ENCODE measurements around the gene CTLA4.

DNA sequence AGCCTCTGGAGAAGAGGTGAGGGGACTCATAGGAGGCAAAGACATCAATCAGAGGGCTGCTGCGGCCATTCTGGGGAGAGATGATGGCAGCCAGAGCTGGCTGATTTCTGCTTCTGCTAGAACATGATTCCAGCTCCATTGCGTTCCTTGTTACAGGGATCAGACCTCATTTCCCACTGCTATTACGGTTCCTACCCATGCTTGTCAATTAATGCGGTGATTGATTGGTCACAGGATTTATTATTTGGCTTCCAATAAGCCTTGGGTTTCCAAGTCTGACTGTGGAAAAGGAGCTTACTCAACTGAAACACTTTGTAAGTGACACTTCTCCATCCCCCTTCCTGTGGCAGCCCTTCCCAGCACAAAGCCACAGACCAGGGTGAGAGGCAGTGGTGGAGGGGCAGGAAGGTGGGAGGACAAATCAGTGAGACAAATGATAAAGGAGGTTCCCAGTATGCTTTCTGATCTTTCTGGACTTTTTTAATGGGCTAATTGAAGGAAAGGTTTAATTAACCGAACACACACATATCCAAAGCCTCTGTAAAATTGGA lies 26.8 kb upstream of the CTLA4 start:
- no peak for TF ChIP-seq ZNF384 (IDR thresholded peaks at IDR 0.05)
- TF ChIP-seq, protein P1, sequence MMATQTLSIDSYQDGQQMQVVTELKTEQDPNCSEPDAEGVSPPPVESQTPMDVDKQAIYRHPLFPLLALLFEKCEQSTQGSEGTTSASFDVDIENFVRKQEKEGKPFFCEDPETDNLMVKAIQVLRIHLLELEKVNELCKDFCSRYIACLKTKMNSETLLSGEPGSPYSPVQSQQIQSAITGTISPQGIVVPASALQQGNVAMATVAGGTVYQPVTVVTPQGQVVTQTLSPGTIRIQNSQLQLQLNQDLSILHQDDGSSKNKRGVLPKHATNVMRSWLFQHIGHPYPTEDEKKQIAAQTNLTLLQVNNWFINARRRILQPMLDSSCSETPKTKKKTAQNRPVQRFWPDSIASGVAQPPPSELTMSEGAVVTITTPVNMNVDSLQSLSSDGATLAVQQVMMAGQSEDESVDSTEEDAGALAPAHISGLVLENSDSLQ (IDR thresholded peaks at IDR 0.05): no peak

Measured in HEK293T (cell line).